ENCODE data around the gene SHLD2. TPM values are rescaled to one million over a fixed set of nuclear protein-coding genes. Genes with fewer than 3 reads are reported as not detected.
"Not testable (repeated sequence)": the region's sequence is repeated elsewhere in the genome, so short reads cannot be mapped to it uniquely, and the experiment has no call there.

Gene SHLD2
- total RNA-seq, 1 donor from 2014 or later = 17.0 TPM

DNA sequence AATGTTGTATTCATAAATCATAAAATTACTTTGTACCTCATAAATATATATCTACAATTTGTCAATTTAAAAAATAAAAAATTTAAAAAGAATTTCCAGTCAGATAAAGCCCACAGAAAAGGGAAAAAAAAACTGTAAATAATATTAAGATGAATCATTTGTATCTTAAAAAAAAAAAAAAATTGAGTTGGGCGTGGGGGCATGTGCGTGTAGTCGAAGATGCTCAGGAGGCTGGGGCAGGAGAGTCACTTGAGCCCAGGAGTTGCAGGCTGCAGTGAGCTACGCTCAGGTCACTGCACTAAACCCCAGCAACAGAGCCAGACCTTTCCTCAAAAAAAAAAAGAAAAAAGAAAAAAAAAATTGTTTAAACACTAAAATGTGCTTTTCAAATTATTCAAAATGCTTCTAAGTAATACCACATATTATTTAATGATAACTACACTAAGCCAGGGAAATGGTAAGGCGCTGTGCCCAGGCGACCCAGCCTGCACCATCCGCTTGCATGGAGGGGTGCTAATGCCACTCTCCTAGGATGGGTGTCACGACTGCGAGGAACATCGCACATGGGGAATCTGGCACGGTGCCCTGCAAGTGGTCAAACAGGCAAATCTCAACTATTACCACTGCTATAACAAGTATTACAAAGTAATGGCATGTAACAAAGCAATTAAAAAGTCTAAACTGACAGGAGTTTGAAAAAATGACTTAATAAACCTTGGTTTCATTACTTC, 15.7 kb upstream of the SHLD2 start:
- TF ChIP-seq, protein P1, sequence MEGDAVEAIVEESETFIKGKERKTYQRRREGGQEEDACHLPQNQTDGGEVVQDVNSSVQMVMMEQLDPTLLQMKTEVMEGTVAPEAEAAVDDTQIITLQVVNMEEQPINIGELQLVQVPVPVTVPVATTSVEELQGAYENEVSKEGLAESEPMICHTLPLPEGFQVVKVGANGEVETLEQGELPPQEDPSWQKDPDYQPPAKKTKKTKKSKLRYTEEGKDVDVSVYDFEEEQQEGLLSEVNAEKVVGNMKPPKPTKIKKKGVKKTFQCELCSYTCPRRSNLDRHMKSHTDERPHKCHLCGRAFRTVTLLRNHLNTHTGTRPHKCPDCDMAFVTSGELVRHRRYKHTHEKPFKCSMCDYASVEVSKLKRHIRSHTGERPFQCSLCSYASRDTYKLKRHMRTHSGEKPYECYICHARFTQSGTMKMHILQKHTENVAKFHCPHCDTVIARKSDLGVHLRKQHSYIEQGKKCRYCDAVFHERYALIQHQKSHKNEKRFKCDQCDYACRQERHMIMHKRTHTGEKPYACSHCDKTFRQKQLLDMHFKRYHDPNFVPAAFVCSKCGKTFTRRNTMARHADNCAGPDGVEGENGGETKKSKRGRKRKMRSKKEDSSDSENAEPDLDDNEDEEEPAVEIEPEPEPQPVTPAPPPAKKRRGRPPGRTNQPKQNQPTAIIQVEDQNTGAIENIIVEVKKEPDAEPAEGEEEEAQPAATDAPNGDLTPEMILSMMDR (IDR thresholded peaks at IDR 0.05; ENCODE audit: partially characterized antibody, unreplicated experiment) = no peak
- peaks cover 2% of the 10 kb centered on the region for H3K27me3 Mint-ChIP-seq (ENCODE audit: unreplicated experiment)
- H3K9me3 Mint-ChIP-seq (ENCODE audit: unreplicated experiment) = peaks cover 5% of the 10 kb centered on the region
- H3K4me3 Mint-ChIP-seq (ENCODE audit: unreplicated experiment) = no peak overlapping the region
- no peak overlapping the region for H3K27ac Mint-ChIP-seq (ENCODE audit: unreplicated experiment)
- no peak for DNase-seq
- H3K4me1 Mint-ChIP-seq (ENCODE audit: low read depth, unreplicated experiment) = peaks cover 4% of the 10 kb centered on the region
- H3K36me3 Mint-ChIP-seq (ENCODE audit: unreplicated experiment) = no peaks in the 10 kb centered on the region

DNA sequence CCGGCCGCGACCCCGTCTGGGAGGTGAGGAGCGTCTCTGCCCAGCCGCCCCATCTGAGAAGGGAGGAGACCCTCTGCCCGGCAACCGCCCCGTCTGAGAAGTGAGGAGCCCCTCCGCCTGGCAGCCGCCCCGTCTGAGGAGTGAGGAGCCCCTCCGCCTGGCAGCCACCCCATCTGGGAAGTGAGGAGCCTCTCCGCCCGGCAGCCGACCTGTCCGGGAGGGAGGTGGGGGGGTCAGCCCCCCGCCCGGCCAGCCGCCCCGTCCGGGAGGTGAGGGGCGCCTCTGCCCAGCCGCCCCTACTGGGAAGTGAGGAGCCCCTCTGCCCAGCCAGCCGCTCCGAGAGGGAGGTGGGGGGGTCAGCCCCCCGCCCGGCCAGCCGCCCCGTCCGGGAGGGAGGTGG, 14.4 kb upstream of the SHLD2 start:
- H3K27ac Mint-ChIP-seq (ENCODE audit: unreplicated experiment); DNase-seq; H3K36me3 Mint-ChIP-seq (ENCODE audit: unreplicated experiment); H3K27me3 Mint-ChIP-seq (ENCODE audit: unreplicated experiment); H3K9me3 Mint-ChIP-seq (ENCODE audit: unreplicated experiment); H3K4me1 Mint-ChIP-seq (ENCODE audit: low read depth, unreplicated experiment); H3K4me3 Mint-ChIP-seq (ENCODE audit: unreplicated experiment): not testable (repeated sequence)

DNA sequence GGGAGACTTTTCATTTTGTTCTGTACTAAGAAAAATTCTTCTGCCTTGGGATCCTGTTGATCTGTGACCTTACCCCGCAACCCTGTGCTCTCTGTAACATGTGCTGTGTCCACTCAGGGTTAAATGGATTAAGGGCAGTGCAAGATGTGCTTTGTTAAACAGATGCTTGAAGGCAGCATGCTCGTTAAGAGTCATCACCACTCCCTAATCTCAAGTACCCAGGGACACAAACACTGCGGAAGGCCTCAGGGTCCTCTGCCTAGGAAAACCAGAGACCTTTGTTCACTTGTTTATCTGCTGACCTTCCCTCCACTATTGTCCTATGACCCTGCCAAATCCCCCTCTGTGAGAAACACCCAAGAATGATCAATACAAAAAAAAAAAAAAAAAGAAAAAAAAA, 13.4 kb upstream of the SHLD2 start:
- not testable (repeated sequence) for H3K4me3 Mint-ChIP-seq (ENCODE audit: unreplicated experiment); DNase-seq; H3K36me3 Mint-ChIP-seq (ENCODE audit: unreplicated experiment); H3K9me3 Mint-ChIP-seq (ENCODE audit: unreplicated experiment); H3K4me1 Mint-ChIP-seq (ENCODE audit: low read depth, unreplicated experiment); H3K27me3 Mint-ChIP-seq (ENCODE audit: unreplicated experiment)
- H3K27ac Mint-ChIP-seq (ENCODE audit: unreplicated experiment) = peak overlapping the region; percentile 83

DNA sequence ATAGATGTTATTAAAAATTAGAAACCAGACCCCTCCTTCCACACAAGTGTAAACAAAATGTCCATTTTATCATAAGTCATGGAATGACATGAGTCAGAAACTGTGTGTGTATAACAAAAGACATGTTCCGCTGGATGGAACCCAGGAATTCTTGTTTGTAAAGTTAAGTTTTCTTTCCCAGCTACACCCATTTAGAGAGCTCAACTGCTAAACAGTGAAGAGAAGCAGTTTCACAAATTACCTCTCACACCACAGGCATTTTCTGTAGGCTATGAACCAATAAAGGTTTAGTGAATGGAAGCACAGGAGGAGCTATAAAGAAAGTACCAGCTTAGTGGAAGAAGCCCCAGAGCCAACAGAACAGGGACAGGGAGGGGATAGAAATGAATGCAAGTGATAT, 12.8 kb upstream of the SHLD2 start:
- H3K4me1 Mint-ChIP-seq (ENCODE audit: low read depth, unreplicated experiment); DNase-seq; H3K36me3 Mint-ChIP-seq (ENCODE audit: unreplicated experiment); H3K9me3 Mint-ChIP-seq (ENCODE audit: unreplicated experiment); H3K27me3 Mint-ChIP-seq (ENCODE audit: unreplicated experiment): not testable (repeated sequence)
- Mint-ChIP-seq H3K27ac (ENCODE audit: unreplicated experiment) (peak overlapping the region; percentile 83), H3K4me3 (ENCODE audit: unreplicated experiment) (peak overlapping the region; percentile 34)

DNA sequence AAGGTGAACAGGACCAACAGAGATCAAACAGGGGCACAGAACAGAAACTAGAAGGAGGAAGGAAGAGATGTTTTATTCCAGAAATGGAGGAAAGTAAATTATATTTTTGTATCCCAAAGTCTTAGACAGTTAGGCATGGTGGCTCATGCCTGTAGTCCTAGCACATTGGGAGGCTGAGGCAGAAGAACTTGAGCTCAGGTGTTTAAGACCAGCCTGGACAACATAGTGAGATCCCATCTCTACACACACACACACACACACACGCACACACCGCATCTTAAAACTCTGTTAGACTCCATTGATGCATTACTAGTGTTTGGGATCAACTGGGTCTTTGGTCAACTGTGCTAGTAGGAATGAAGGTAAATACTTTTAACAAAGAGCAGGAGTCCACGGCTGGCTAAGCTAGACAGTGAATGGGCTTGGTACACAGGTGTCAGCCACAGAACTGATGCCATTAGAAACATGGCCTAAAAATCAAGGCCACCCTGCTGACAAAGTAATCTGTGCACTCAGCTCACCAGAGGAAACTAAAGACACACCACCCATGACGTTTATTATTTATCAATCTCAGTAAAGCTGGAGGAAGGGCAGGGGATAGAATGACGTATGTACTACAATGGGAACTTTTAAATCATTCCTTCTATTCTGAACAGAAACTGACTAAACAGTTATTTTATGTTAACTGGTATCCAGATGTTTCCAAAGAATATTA, 11.3 kb upstream of the SHLD2 start:
- DNase-seq; H3K9me3 Mint-ChIP-seq (ENCODE audit: unreplicated experiment); H3K27me3 Mint-ChIP-seq (ENCODE audit: unreplicated experiment); H3K36me3 Mint-ChIP-seq (ENCODE audit: unreplicated experiment); H3K4me3 Mint-ChIP-seq (ENCODE audit: unreplicated experiment); H3K4me1 Mint-ChIP-seq (ENCODE audit: low read depth, unreplicated experiment): not testable (repeated sequence)
- H3K27ac Mint-ChIP-seq (ENCODE audit: unreplicated experiment) = peak overlapping the region; percentile 78

DNA sequence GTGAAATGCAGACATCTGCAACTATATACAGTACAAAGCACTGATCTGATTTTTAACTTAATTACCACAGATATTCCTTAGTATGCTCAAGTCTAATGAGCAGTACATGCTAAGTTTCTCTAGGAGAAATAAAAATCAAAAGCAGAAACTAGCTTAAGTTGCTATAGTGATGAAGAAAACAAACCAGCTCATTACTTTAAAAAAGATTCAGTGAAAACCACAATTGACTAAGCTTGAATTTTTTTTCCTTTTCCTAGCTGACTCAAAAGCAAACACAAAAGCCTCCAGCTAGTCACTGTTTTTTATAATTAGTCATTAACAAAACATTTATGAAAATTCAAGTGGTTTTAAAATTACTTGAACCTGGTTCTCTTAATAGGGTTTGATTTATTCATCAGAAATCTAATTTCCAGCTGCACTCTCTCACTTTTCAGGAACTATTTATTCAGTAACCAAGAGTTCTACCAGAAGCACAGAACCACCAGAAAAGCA, 10.7 kb upstream of the SHLD2 start:
- not testable (repeated sequence) for DNase-seq; H3K4me3 Mint-ChIP-seq (ENCODE audit: unreplicated experiment); H3K36me3 Mint-ChIP-seq (ENCODE audit: unreplicated experiment); H3K27ac Mint-ChIP-seq (ENCODE audit: unreplicated experiment); H3K9me3 Mint-ChIP-seq (ENCODE audit: unreplicated experiment); H3K27me3 Mint-ChIP-seq (ENCODE audit: unreplicated experiment); H3K4me1 Mint-ChIP-seq (ENCODE audit: low read depth, unreplicated experiment)

DNA sequence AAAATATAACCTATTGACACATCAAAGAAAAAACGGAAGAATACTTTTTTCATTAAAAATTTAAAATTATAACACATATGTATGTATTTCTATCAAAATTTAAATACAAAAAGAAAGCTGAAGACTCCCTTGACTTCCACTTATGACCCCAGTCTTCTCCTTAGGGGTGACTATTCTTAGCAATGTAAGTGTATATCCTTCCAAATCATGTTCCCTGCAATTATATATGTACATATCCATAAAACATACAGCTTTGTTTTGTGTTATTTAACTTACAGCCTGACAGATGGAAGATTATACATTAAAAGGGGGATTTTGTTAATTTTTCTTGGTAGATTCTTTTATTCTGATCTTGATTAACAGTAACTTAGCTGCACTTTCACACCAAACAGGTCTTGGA, 9.5 kb upstream of the SHLD2 start:
- Mint-ChIP-seq H3K4me3 (ENCODE audit: unreplicated experiment) (no peak overlapping the region), H3K9me3 (ENCODE audit: unreplicated experiment) (peaks cover 2% of the 10 kb centered on the region), H3K4me1 (ENCODE audit: low read depth, unreplicated experiment) (peaks cover 7% of the 10 kb centered on the region), H3K27me3 (ENCODE audit: unreplicated experiment) (no peaks in the 10 kb centered on the region), H3K36me3 (ENCODE audit: unreplicated experiment) (no peaks in the 10 kb centered on the region), H3K27ac (ENCODE audit: unreplicated experiment) (no peak overlapping the region)
- TF ChIP-seq, protein P1 (IDR thresholded peaks at IDR 0.05; ENCODE audit: partially characterized antibody, unreplicated experiment) = no peak
- DNase-seq = no peak

All from glutamatergic neuron (in vitro differentiated cells).